ENCODE measurements around the gene RBM17. TPM values are rescaled to one million over a fixed set of nuclear protein-coding genes. Genes with fewer than 3 reads are reported as not detected.

Gene RBM17
- total and polyA plus RNA-seq, 2 of the 13 experiments (the other 11 are each of a cell fraction or from before 2014, with no cell fraction given) = 30.7 to 77.5 TPM

- Histone ChIP-seq H3K4me3 (replicated peaks in 1 of 3; ENCODE audit: insufficient read depth in 1 of 3, low read depth in 2 of 3, low read length in 3 of 3) (no peak overlapping the region), H3K27ac (ENCODE audit: extremely low read length, insufficient read depth, low read length) (no peak overlapping the region), H3K9ac (ENCODE audit: insufficient read depth, low read depth, low read length) (no peak overlapping the region), H3K4me2 (ENCODE audit: low read depth, low read length) (no peak overlapping the region), H4K20me1 (ENCODE audit: insufficient read depth, low read length) (no peaks in the 10 kb centered on the region), H3K79me2 (ENCODE audit: insufficient read depth, low read length) (no peaks in the 10 kb centered on the region), H3K9me3 (ENCODE audit: low read length) (no peaks in the 10 kb centered on the region), H2AFZ (ENCODE audit: low read length) (no peak overlapping the region), H3K4me1 (ENCODE audit: insufficient read depth, low read length) (no peaks in the 10 kb centered on the region), H3K36me3 (replicated peaks in 1 of 2; ENCODE audit: control insufficient read depth in 1 of 2, insufficient read depth in 2 of 2, low read length in 2 of 2) (no peaks in the 10 kb centered on the region), H3K27me3 (ENCODE audit: control insufficient read depth in 1 of 2, insufficient read depth in 2 of 2, low read length in 2 of 2) (no peaks in the 10 kb centered on the region)
- TF ChIP-seq HBP1 (CRISPR knock-in tag; IDR thresholded peaks at IDR 0.05; ENCODE audit: low read depth) = no peak
- TF ChIP-seq NFYC (CRISPR knock-in tag; IDR thresholded peaks at IDR 0.05) = no peak
- no peak for TF ChIP-seq ZNF557 (CRISPR knock-in tag; IDR thresholded peaks at IDR 0.05)
- TF ChIP-seq FOXC1 (CRISPR knock-in tag; IDR thresholded peaks at IDR 0.05; ENCODE audit: borderline replicate concordance) = no peak
- no peak for TF ChIP-seq ZNF552 (CRISPR knock-in tag; IDR thresholded peaks at IDR 0.05; ENCODE audit: borderline replicate concordance)
- TF ChIP-seq ISX (CRISPR knock-in tag; conservative IDR thresholded peaks at IDR 0.05) = no peak
- no peak for TF ChIP-seq NCOR1 (IDR thresholded peaks at IDR 0.05; ENCODE audit: borderline replicate concordance, low read length)
- no peak for TF ChIP-seq CREBL2 (CRISPR knock-in tag; IDR thresholded peaks at IDR 0.05; ENCODE audit: borderline replicate concordance)
- TF ChIP-seq EEA1 (CRISPR knock-in tag; IDR thresholded peaks at IDR 0.05; ENCODE audit: borderline replicate concordance) = no peak
- TF ChIP-seq MEF2D (CRISPR knock-in tag; IDR thresholded peaks at IDR 0.05) = no peak
- TF ChIP-seq KDM6A (CRISPR knock-in tag; IDR thresholded peaks at IDR 0.05; ENCODE audit: low read depth) = no peak
- no peak for TF ChIP-seq ZSCAN9 (CRISPR knock-in tag; IDR thresholded peaks at IDR 0.05; ENCODE audit: borderline replicate concordance)
- TF ChIP-seq ZNF3 (CRISPR knock-in tag; IDR thresholded peaks at IDR 0.05) = no peak
- ATAC-seq (no peak), FAIRE-seq (no peak), DNase-seq (ENCODE audit: low spot score) (no peak)
- CTCF ChIA-PET (ENCODE audit: low intra/inter-chr PET ratio, low total read pairs) = no interaction called here
- no TSS peak for BruUV-seq (replicated peaks)
- in situ Hi-C loops (cut with HindIII; ENCODE audit: extremely low pct_ligation_motif_present, low pct_unique_long_range_greater_than_20kb) (no loop called here), intact Hi-C loops (cut with micrococcal nuclease; ENCODE audit: unreplicated experiment) (no loop called here)
- POLR2A ChIA-PET = no interaction called here
- WGBS (ENCODE audit: low lambda C conversion rate) = 91% methylated on average over 7 of the region's 7 CpGs
These were observed 69.4 kb downstream of the RBM17 start for GRCh38 chr10:6158276-6158675.

Measured in HepG2 (cell line).